GM12878 (cell line): ENCODE results near the gene GALR3. TPM values are rescaled to one million over a fixed set of nuclear protein-coding genes. Genes with fewer than 3 reads are reported as not detected.

Source experiments
- CBX5 ChIP-seq: sonication (generic); IDR thresholded peaks from 2 replicates; pipeline ENCODE4 v1.6.1; 2016; ENCODE audit warnings: low read depth, moderate library complexity, mild to moderate bottlenecking, inconsistent platforms
- CREB1 ChIP-seq: IDR thresholded peaks from 2 replicates; pipeline ENCODE4 v1.6.1; 2012; ENCODE audit warnings: low read depth, mild to moderate bottlenecking, inconsistent platforms
- MTA3 ChIP-seq: IDR thresholded peaks from 2 replicates; pipeline ENCODE4 v1.6.1; 2012; ENCODE audit warnings: low read length, inconsistent platforms, borderline replicate concordance
- NR2C2 ChIP-seq: IDR thresholded peaks from 2 replicates; pipeline ENCODE4 v1.6.1; 2011; ENCODE audit warnings: borderline replicate concordance, low read depth; ENCODE audit not compliant: control insufficient read depth, insufficient read length
- POLR2A ChIP-seq: IDR thresholded peaks from 2 replicates; pipeline ENCODE4 v1.6.1; 2011; ENCODE audit warnings: low read depth, mild to moderate bottlenecking, low read length
- TARDBP ChIP-seq: IDR thresholded peaks from 2 replicates; pipeline ENCODE4 v1.6.1; 2016; ENCODE audit warnings: borderline replicate concordance
- WRNIP1 ChIP-seq: IDR thresholded peaks from 2 replicates; pipeline ENCODE4 v1.6.1; 2011; ENCODE audit warnings: low read depth, low read length, improper control_type of control experiment, borderline replicate concordance
- YBX1 ChIP-seq: fragments of 450-650 bp; IDR thresholded peaks from 2 replicates; pipeline ENCODE4 v1.6.1; 2016; ENCODE audit warnings: antibody characterized with exemption
- YY1 ChIP-seq: IDR thresholded peaks from 2 replicates; pipeline ENCODE4 v1.6.1; 2011; ENCODE audit warnings: low read depth, mild to moderate bottlenecking, low read length
- ZZZ3 ChIP-seq: IDR thresholded peaks from 2 replicates; pipeline ENCODE4 v1.6.1; 2011; ENCODE audit warnings: low read depth; ENCODE audit not compliant: control insufficient read depth, insufficient read length
- polyA plus RNA-seq, 11 experiments: library from polyadenylated mRNA; depleted of rRNA in 4 of 11; unstranded in 6 of 11; stranded (reverse) in 5 of 11; fragments of >200 nt; fragmentation: Nextera tagmentation in 4 of 11; fragmentation: Illumina TruSeq in 1 of 11; extraction: Ambion mirVana in 4 of 11; extraction: Trizol in 1 of 11; gene quantifications; 1 replicate in 1 of 11; 2 replicates in 10 of 11; pipeline versions ENCODE4 v1.2.1 to v1.2.3, GENCODE V29; 2011 to 2016; ENCODE audit warnings: inconsistent platforms in 2 of 11, missing spikeins in 2 of 11, low read depth in 1 of 11
- total RNA-seq, 4 experiments: library from RNA; depleted of rRNA in 3 of 4; stranded (reverse); fragments of >200 nt in 3 of 4; fragmentation: Illumina TruSeq in 1 of 4; extraction: Trizol in 1 of 4; gene quantifications; 2 replicates each; pipeline versions ENCODE4 v1.2.1 to v1.2.3, GENCODE V29; 2013 to 2021
- TF ChIP-seq, protein P1 (sequence below): fragments of 450-650 bp; IDR thresholded peaks from 2 replicates; pipeline ENCODE4 v1.6.1; 2017; ENCODE audit warnings: mild to moderate bottlenecking, moderate library complexity
- TF ChIP-seq, protein P2 (sequence below): IDR thresholded peaks from 2 replicates; pipeline ENCODE4 v1.6.1; 2012; ENCODE audit warnings: low read depth, low read length, improper control_type of control experiment
- TF ChIP-seq, protein P3 (sequence below), 3 experiments: IDR thresholded peaks in 2 of 3; conservative IDR thresholded peaks in 1 of 3; 2 replicates each; pipeline ENCODE4 v1.5.1; 2011; ENCODE audit warnings: low read depth in 3 of 3, low read length in 3 of 3, mild to moderate bottlenecking in 3 of 3, control low read depth in 2 of 3, moderate library complexity in 2 of 3, inconsistent platforms in 1 of 3, mixed read lengths in 1 of 3; ENCODE audit not compliant: control insufficient read depth in 2 of 3, insufficient read depth in 1 of 3; ENCODE audit errors: extremely low read depth in 1 of 3
- TF ChIP-seq, protein P4 (sequence below): IDR thresholded peaks from 2 replicates; pipeline ENCODE4 v1.6.1; 2012; ENCODE audit warnings: improper control_type of control experiment, low read depth, low read length; ENCODE audit not compliant: insufficient replicate concordance
- TF ChIP-seq, protein P5 (sequence below): fragments of 450-650 bp; formaldehyde crosslinking; IDR thresholded peaks from 2 replicates; pipeline ENCODE4 v1.4.0; 2022; ENCODE audit warnings: mild to moderate bottlenecking, moderate library complexity

The GALR3 gene
- total and polyA plus RNA-seq, 10 of the 15 experiments (the other 5 are each of a cell fraction or from before 2014, with no cell fraction given), result not detected

DNA sequence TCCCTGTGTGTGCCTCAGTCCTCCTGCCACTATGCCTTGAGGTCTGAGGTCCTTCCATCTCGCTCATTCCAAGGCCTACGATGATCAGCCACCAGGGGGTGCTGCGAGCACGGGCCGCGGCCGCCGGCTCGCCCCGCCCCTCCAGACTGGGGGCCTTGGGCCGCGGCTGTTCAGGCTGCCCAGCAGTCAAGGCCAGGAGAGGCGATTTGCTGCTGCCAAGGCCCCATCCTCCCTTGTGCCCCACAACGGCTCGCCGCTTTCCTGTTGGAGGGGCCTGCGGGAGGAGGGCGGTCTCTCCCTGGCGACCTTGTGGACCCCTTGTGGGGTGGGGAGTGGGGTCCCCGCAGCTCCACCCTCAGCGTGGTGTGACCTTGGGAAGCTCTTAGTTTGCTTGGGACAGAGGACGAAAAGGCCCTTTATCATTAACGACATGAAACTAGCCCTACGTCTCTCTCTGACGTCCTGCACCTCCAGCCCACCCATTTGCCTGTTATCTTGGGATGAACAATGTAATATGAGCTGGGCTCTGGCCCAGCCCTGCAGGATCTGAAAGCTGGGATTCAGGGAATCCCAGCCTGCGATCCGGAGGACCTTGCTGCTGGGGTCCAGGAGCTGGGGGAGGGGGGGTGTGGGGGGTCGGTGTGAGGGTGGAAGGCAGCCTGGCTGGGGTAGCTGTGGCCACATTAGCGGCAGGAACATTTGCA lies 5.3 kb upstream of the GALR3 start (continued):
- TF ChIP-seq, protein P1, sequence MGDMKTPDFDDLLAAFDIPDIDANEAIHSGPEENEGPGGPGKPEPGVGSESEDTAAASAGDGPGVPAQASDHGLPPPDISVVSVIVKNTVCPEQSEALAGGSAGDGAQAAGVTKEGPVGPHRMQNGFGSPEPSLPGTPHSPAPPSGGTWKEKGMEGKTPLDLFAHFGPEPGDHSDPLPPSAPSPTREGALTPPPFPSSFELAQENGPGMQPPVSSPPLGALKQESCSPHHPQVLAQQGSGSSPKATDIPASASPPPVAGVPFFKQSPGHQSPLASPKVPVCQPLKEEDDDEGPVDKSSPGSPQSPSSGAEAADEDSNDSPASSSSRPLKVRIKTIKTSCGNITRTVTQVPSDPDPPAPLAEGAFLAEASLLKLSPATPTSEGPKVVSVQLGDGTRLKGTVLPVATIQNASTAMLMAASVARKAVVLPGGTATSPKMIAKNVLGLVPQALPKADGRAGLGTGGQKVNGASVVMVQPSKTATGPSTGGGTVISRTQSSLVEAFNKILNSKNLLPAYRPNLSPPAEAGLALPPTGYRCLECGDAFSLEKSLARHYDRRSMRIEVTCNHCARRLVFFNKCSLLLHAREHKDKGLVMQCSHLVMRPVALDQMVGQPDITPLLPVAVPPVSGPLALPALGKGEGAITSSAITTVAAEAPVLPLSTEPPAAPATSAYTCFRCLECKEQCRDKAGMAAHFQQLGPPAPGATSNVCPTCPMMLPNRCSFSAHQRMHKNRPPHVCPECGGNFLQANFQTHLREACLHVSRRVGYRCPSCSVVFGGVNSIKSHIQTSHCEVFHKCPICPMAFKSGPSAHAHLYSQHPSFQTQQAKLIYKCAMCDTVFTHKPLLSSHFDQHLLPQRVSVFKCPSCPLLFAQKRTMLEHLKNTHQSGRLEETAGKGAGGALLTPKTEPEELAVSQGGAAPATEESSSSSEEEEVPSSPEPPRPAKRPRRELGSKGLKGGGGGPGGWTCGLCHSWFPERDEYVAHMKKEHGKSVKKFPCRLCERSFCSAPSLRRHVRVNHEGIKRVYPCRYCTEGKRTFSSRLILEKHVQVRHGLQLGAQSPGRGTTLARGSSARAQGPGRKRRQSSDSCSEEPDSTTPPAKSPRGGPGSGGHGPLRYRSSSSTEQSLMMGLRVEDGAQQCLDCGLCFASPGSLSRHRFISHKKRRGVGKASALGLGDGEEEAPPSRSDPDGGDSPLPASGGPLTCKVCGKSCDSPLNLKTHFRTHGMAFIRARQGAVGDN, result no peak
- TF ChIP-seq, protein P2, sequence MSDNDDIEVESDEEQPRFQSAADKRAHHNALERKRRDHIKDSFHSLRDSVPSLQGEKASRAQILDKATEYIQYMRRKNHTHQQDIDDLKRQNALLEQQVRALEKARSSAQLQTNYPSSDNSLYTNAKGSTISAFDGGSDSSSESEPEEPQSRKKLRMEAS, result no peak
- TF ChIP-seq ZZZ3 (no peak), POLR2A (peak; percentile 38; the same call in 1 of the 2 replicates), YY1 (peak; percentile 58), WRNIP1 (no peak), YBX1 (no peak), MTA3 (no peak), NR2C2 (no peak), TARDBP (no peak), CBX5 (no peak), CREB1 (0 out of 2 replicates have a peak, but pooled peaks have one; percentile 18)
- TF ChIP-seq, protein P3, sequence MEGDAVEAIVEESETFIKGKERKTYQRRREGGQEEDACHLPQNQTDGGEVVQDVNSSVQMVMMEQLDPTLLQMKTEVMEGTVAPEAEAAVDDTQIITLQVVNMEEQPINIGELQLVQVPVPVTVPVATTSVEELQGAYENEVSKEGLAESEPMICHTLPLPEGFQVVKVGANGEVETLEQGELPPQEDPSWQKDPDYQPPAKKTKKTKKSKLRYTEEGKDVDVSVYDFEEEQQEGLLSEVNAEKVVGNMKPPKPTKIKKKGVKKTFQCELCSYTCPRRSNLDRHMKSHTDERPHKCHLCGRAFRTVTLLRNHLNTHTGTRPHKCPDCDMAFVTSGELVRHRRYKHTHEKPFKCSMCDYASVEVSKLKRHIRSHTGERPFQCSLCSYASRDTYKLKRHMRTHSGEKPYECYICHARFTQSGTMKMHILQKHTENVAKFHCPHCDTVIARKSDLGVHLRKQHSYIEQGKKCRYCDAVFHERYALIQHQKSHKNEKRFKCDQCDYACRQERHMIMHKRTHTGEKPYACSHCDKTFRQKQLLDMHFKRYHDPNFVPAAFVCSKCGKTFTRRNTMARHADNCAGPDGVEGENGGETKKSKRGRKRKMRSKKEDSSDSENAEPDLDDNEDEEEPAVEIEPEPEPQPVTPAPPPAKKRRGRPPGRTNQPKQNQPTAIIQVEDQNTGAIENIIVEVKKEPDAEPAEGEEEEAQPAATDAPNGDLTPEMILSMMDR (IDR thresholded peaks at IDR 0.05 in 2 of 3, conservative IDR thresholded peaks at IDR 0.05 in 1 of 3; ENCODE audit: control insufficient read depth in 2 of 3, extremely low read depth in 1 of 3, insufficient read depth in 1 of 3, low read depth in 3 of 3, low read length in 3 of 3), result peak; percentile 90 to 97 (median 92)
- TF ChIP-seq, protein P4, sequence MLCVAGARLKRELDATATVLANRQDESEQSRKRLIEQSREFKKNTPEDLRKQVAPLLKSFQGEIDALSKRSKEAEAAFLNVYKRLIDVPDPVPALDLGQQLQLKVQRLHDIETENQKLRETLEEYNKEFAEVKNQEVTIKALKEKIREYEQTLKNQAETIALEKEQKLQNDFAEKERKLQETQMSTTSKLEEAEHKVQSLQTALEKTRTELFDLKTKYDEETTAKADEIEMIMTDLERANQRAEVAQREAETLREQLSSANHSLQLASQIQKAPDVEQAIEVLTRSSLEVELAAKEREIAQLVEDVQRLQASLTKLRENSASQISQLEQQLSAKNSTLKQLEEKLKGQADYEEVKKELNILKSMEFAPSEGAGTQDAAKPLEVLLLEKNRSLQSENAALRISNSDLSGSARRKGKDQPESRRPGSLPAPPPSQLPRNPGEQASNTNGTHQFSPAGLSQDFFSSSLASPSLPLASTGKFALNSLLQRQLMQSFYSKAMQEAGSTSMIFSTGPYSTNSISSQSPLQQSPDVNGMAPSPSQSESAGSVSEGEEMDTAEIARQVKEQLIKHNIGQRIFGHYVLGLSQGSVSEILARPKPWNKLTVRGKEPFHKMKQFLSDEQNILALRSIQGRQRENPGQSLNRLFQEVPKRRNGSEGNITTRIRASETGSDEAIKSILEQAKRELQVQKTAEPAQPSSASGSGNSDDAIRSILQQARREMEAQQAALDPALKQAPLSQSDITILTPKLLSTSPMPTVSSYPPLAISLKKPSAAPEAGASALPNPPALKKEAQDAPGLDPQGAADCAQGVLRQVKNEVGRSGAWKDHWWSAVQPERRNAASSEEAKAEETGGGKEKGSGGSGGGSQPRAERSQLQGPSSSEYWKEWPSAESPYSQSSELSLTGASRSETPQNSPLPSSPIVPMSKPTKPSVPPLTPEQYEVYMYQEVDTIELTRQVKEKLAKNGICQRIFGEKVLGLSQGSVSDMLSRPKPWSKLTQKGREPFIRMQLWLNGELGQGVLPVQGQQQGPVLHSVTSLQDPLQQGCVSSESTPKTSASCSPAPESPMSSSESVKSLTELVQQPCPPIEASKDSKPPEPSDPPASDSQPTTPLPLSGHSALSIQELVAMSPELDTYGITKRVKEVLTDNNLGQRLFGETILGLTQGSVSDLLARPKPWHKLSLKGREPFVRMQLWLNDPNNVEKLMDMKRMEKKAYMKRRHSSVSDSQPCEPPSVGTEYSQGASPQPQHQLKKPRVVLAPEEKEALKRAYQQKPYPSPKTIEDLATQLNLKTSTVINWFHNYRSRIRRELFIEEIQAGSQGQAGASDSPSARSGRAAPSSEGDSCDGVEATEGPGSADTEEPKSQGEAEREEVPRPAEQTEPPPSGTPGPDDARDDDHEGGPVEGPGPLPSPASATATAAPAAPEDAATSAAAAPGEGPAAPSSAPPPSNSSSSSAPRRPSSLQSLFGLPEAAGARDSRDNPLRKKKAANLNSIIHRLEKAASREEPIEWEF, result no peak
- TF ChIP-seq, protein P5, sequence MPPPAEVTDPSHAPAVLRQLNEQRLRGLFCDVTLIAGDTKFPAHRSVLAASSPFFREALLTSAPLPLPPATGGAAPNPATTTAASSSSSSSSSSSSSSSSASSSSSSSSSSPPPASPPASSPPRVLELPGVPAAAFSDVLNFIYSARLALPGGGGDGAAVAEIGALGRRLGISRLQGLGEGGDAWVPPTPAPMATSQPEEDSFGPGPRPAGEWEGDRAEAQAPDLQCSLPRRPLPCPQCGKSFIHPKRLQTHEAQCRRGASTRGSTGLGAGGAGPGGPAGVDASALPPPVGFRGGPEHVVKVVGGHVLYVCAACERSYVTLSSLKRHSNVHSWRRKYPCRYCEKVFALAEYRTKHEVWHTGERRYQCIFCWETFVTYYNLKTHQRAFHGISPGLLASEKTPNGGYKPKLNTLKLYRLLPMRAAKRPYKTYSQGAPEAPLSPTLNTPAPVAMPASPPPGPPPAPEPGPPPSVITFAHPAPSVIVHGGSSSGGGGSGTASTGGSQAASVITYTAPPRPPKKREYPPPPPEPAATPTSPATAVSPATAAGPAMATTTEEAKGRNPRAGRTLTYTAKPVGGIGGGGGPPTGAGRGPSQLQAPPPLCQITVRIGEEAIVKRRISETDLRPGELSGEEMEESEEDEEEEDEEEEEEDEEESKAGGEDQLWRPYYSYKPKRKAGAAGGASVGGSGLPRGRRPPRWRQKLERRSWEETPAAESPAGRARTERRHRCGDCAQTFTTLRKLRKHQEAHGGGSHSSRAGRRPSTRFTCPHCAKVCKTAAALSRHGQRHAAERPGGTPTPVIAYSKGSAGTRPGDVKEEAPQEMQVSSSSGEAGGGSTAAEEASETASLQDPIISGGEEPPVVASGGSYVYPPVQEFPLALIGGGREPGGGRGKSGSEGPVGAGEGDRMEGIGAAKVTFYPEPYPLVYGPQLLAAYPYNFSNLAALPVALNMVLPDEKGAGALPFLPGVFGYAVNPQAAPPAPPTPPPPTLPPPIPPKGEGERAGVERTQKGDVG (CRISPR knock-in tag), result no peak
